Loucy (cell line): ENCODE results near the gene TICRR.

Experiments
- CTCF ChIP-seq: fragments of 200-600 bp; sonication (generic); conservative IDR thresholded peaks from 2 replicates; pipeline ENCODE4 v1.5.1; 2014; ENCODE audit warnings: mild to moderate bottlenecking, antibody characterized with exemption, low read length
- EZH2phosphoT487 ChIP-seq: fragments of 200-600 bp; IDR thresholded peaks from 2 replicates; pipeline ENCODE4 v1.6.1; 2018; ENCODE audit warnings: antibody characterized with exemption, mild to moderate bottlenecking, moderate library complexity, borderline replicate concordance

GRCh38 chr15:89645680-89646079 lies 70.4 kb downstream of the TICRR start:
- TF ChIP-seq CTCF: no peak
- no peak for TF ChIP-seq EZH2phosphoT487
